ENCODE results near the gene ANKRD6.

- TF ChIP-seq CTCF (conservative IDR thresholded peaks at IDR 0.05; ENCODE audit: low read depth, low read length) (no peak), EZH2phosphoT487 (IDR thresholded peaks at IDR 0.05; ENCODE audit: borderline replicate concordance, low read length) (no peak), EZH2 (IDR thresholded peaks at IDR 0.05; ENCODE audit: low read length, unreplicated experiment) (no peak)
Measured at GRCh38 chr6:89526563-89526869, 93.6 kb downstream of the ANKRD6 start.

Measured in PC-3 (cell line).